Naive B cell (primary cell): Measurements from ENCODE around the gene SLC12A7. TPM values are rescaled to one million over a fixed set of nuclear protein-coding genes. Genes with fewer than 3 reads are reported as not detected.

Experiments
- ATAC-seq, 2 donors: fragments of 150-1000 bp; cut with Tn5 transposase; 2 replicates each; pipeline ENCODE4 v1.10.0; 2021; ENCODE audit warnings: low read depth in 2 of 2, mild to moderate bottlenecking in 2 of 2, moderate library complexity in 2 of 2
- DNase-seq: peaks from one replicate; pipeline ENCODE4 v3.0.0; 2022
- H3K27ac Mint-ChIP-seq, 6 donors: one replicate each; pipeline ENCODE4 v1.8.0; 2020 to 2022; ENCODE audit warnings: mild to moderate bottlenecking in 6 of 6, mixed read lengths in 6 of 6, moderate library complexity in 5 of 6, inconsistent platforms in 2 of 6
- H3K27me3 Mint-ChIP-seq, 3 donors: one replicate each; pipeline ENCODE4 v1.8.0; 2021 to 2022; ENCODE audit warnings: mixed read lengths in 3 of 3, mild to moderate bottlenecking in 1 of 3
- H3K36me3 Mint-ChIP-seq, 2 donors: one replicate each; pipeline ENCODE4 v1.8.0; 2020 to 2022; ENCODE audit warnings: mixed read lengths in 2 of 2, inconsistent platforms in 1 of 2, mild to moderate bottlenecking in 1 of 2
- H3K4me1 Mint-ChIP-seq, 3 donors: one replicate each; pipeline ENCODE4 v1.8.0; 2020 to 2022; ENCODE audit warnings: mixed read lengths in 3 of 3, inconsistent platforms in 1 of 3, mild to moderate bottlenecking in 1 of 3, moderate library complexity in 1 of 3
- H3K4me3 Mint-ChIP-seq, 8 donors: one replicate each; pipeline ENCODE4 v1.8.0; 2020 to 2022; ENCODE audit warnings: mild to moderate bottlenecking in 8 of 8, mixed read lengths in 8 of 8, moderate library complexity in 8 of 8, inconsistent platforms in 2 of 8
- H3K9me3 Mint-ChIP-seq, 7 donors: one replicate each; pipeline ENCODE4 v1.8.0; 2020 to 2022; ENCODE audit warnings: mixed read lengths in 7 of 7, mild to moderate bottlenecking in 5 of 7, inconsistent platforms in 2 of 7, moderate library complexity in 1 of 7
- polyA plus RNA-seq, 6 donors: library from polyadenylated mRNA; unstranded; fragments of 300-500 nt; fragmentation: Illumina TruSeq; gene quantifications; one replicate each; pipeline ENCODE4 v1.2.3, GENCODE V29; 2021; ENCODE audit warnings: low read depth in 6 of 6

The SLC12A7 gene
- polyA plus RNA-seq, 6 donors from 2014 or later: 1.9 to 15.6 (median 5.8) TPM

DNA sequence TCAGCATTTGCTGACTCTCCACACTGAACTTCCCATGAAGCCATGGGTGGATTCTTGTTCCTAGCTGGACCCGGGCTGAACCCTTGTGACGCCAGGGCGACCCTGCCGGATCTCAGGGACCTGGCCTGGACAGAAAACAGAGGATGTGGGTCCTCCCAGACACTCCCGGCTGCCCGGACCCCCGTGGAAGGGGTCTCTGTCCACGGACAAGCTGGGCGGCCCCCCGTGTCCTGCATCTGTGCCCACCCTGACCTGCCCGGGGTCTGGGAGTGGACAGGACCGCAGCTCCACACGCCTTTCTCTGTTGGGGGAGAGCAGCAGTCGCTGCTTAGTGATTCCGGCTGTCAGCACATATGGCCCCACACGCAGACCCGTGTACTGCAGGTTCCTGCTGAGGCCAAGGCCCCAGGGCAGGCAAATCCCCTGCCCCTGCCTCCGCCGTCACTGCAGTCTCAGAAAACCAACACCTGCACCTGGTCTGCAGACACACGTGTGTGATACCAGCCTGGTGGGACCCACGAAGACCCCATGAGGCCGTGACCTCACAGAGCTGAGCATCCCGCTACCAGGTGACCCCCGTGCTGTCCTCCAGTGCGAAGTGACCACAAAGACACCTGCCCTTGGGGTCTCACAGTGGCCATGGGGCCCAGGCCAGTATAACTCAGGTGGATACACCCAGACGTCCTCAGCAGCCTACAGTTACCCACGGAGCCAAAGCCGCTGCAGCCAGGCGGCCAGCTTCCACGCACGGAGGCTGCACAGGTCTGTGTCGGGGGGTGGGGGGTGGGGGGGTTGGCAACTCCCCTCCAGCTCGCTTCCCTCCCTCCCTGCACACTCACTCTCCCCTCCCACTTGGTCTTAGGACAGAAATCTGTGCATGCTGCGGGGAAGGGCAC lies 52.6 kb downstream of the SLC12A7 start:
- DNase-seq (no peak), ATAC-seq (no peak)
- peaks cover 0 to 1% (median 0%) of the 10 kb centered on the region in 3 donors for H3K4me1 Mint-ChIP-seq
- peak overlapping the region in 1 of 8 donors; percentile 16 for H3K4me3 Mint-ChIP-seq
- no peaks in the 10 kb centered on the region for H3K36me3 Mint-ChIP-seq
- H3K27me3 Mint-ChIP-seq: no peaks in the 10 kb centered on the region
- H3K9me3 Mint-ChIP-seq: no peaks in the 10 kb centered on the region
- peak overlapping the region in 1 of 6 donors; percentile 34 for H3K27ac Mint-ChIP-seq

DNA sequence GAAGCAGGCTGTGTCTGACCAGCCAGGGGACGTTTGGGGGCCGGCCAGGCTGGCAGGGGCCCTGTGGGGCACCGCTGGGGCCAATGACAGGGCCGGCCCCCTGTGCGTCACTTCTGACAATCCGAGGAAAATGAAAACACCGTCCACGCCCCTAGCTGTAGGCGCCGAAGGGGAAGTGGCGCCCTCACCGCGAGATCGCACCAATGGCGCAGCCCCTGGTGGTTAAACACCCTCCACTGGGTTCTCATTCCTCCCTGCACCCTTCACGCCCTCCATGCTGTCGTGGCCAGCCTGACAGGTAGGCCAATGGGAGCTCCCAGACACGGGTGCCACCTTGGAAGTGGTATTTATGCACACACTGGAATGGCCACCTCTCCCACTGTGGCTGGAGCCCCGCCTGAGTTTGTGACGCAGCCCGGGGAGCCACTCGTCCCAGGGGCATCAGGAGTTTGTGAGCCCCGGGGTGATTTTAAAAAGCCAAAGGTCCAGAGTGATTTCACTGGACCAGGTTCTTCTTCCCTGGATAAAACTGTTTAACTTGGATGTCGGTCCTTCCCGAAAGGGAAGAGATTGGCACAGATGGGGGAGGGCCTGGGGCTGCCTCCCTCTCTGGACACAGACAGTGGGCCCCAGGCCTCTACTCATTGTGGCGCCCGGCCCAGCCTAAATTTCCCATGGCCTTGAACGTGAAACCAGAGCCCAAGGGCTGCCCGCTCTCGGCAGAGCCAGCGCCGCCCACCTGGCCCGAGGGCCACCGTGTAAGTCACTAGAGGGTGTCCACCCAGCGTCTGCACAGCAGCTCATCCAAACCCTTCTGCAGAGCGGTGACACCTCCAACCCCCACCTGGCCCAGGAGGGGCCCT lies 53.5 kb downstream of the SLC12A7 start:
- no peak for ATAC-seq
- H3K9me3 Mint-ChIP-seq: no peaks in the 10 kb centered on the region
- no peak overlapping the region for H3K4me3 Mint-ChIP-seq
- no peak for DNase-seq
- peaks cover 0 to 5% (median 0%) of the 10 kb centered on the region in 3 donors for H3K4me1 Mint-ChIP-seq
- H3K36me3 Mint-ChIP-seq: no peaks in the 10 kb centered on the region
- no peaks in the 10 kb centered on the region for H3K27me3 Mint-ChIP-seq
- peak overlapping the region in 1 of 6 donors; percentile 15 for H3K27ac Mint-ChIP-seq

DNA sequence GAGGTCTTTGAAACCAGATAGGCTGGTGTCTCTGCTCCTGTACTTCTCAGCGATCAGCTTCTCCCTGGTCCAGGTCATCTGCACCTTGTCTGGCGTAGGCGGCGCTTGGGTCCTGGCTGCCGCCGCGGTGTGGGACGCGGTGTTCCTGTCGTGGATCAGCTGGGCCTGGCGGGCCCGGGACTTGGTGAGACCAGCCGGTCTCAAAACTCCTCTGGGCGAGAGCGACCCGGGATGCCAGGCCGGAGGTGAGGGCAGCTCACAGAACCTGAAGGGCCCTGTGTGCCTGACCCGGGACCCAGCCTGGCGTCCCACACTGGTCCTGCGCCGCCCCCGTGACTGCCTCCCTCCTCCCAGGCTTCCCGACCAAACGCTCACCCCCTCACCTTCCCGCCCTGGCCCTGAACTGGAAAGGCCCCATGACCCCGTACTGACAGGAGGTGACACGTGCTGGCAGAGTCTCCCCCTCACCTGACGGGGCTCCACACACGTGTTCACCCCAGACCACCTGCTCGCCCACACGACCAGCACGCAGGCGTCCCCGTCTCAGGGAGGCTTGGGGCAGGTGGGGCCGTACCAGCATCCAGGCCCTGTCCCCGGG lies 54.3 kb downstream of the SLC12A7 start:
- Mint-ChIP-seq H3K4me1 (peaks cover 0 to 5% (median 0%) of the 10 kb centered on the region in 3 donors), H3K27ac (no peak overlapping the region), H3K9me3 (no peaks in the 10 kb centered on the region), H3K36me3 (no peaks in the 10 kb centered on the region), H3K4me3 (no peak overlapping the region), H3K27me3 (no peaks in the 10 kb centered on the region)
- no peak for DNase-seq
- no peak for ATAC-seq

DNA sequence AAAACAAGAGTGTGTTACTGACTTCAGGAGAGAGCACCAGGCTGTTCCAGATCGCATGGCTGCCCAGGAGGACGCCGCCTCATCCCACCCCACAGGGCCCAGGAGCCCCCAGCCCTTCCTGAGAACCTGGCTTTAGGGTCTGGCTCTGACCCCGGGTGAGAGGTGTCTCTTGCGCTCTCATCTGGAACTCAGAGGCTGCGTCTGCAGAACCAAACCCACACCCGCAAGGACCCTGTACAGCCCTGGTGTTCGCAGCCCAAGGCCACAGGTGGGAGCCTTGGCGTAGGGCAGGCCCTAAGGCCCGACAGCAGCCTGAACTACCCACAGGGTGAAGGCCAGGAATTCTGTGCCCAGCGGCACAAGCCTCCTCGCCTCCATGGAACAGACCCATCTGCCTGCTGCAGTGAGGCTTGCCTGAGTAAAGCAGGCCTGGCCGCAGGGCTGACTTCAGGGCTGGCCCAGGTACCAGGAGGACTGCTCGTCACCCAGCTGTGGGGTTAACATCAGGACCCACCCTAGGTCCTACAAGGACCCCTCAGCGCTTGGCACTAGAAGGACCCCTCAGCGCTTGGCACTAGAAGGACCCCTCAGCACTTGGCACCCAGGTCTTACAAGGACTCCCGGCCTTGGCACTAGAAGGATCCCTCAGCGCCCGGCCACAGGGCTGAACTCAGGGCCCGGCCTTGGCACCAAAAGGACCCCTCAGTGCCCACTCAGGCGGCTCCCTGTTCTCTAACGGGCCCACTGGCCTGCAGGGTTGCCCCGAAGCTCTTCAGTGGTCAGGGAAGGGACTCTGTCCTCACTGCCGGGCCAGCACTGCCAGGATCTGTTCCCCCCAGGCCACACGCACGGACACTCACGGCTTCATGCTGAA lies 55.0 kb downstream of the SLC12A7 start:
- Mint-ChIP-seq H3K4me3 (no peak overlapping the region), H3K4me1 (peaks cover 0 to 5% (median 0%) of the 10 kb centered on the region in 3 donors), H3K27ac (no peak overlapping the region), H3K36me3 (peaks cover 0 to 4% of the 10 kb centered on the region in 2 donors), H3K27me3 (no peaks in the 10 kb centered on the region), H3K9me3 (no peaks in the 10 kb centered on the region)
- DNase-seq: no peak
- ATAC-seq: no peak

DNA sequence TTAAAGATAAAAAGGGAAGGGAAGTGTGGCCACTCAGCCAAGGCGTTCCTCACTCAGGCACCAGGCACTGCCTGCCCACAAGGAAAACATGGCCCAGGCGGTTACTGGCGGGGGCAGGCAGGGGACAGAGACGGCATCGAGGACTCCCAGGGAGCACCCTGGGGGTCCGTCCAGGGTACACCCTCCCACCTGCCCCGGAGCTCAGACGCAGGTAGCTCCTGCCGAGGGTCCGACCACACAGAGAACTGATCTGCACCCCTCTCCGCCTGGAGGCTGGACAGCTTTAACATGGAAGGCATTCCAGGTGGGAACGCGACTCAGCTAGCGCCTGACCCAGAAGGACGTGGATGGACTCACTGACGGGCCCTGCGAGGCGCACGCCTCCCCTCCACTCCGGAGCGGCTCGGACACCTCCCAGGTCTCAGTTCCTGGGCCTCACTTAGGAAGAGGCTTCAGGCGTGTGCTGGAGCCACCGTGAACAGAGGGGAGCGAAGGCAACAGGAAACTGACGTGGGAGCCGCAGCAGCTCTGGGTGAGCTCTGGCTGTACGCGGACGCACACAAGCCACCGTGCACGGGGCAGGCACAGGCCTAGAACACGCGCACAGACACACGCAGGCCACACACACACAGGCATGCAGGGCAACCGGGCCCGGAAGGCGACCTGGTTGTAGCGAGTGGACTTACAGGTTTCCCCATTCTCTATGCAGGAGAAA lies 55.8 kb downstream of the SLC12A7 start:
- Mint-ChIP-seq H3K4me1 (peaks cover 0 to 5% (median 0%) of the 10 kb centered on the region in 3 donors), H3K36me3 (peaks cover 0 to 4% of the 10 kb centered on the region in 2 donors), H3K4me3 (no peak overlapping the region), H3K9me3 (no peaks in the 10 kb centered on the region), H3K27me3 (no peaks in the 10 kb centered on the region), H3K27ac (no peak overlapping the region)
- ATAC-seq (no peak), DNase-seq (no peak)

DNA sequence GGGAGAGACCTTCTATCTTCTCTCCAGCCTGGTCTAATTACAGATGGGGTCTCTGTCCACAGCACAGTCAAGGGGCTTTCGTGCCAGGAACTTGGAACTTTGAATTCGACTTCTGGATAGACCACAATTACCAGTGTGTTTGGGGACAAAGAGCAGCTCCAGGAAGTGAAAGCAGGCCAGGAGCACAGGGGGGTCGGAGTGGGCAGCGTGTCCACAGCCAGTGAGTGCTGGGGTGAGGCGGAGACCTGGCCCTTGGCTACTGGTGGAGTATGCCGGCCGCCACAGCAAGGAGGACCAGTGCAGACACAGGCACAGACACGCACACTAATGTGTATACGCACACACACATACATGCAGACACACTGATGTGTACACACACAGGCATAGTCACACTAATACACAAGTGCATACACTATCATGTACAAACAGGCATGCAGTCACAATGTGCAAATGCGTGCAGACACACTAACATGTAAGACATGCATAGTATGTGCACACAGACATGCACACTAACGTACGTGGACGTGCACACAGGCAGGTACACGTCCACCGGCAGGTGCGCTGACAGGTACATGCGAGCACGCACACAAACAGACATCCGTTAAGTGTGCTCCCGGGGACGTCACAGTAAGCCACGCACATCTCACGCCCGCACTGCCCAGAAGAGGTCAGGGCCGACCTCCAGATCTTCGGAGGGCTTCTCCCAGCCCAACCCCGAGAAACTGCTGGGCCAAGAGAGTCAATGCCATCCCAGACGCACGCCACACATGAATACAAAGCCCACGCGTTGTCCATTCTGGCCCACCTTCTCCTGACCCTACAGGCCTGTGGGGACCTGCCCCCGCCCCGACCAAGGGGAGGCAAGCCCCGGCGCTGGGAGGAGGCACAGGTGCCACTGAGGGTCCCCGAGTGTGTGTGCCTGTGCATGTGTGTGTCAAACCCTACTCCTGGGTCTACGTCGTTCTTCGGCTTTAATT lies 56.8 kb downstream of the SLC12A7 start:
- no peak for ATAC-seq
- peaks cover 0 to 4% of the 10 kb centered on the region in 2 donors for H3K36me3 Mint-ChIP-seq
- no peak for DNase-seq
- H3K4me1 Mint-ChIP-seq: peaks cover 0 to 5% (median 0%) of the 10 kb centered on the region in 3 donors
- no peaks in the 10 kb centered on the region for H3K9me3 Mint-ChIP-seq
- H3K27me3 Mint-ChIP-seq: no peaks in the 10 kb centered on the region
- H3K4me3 Mint-ChIP-seq: no peak overlapping the region
- H3K27ac Mint-ChIP-seq: peak overlapping the region in 2 of 6 donors; percentile 43 to 44

DNA sequence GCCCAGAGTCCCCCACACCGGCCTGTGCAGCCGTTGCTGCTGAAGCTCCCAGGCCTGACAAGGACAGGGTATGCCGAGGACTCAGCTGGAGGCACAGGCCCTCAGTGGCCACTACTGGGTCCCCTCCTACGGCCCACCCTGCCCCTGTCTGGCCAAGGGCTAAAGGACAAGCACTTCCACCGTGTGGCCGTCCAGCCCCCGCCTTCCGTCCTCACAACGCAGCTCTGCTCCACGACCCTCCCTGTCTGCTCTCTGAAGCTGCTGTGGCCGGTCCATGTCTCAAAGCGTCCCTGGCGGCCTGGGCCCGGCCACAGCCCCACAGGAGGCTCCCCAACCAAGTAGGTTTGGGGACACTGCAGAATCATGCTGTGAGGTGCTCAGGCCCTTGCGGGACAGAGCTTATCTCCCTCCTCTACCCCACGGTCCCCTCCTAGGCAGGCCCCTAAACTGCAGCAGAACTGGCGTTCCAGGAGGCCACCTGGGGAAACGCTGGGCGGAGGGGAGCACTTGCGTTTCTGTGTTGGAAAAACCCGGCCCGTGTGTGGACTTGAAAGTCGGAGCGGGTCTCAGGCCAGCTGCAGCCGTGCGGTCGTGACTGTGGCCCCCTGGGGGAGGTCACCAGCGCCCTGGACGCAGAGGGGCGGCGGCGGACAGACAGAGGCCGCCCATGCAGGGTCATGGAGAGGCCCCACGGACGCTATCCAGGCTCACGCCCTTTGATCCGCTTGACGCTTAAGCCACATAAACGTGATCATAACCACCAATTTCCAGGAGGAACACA lies 57.7 kb downstream of the SLC12A7 start:
- Mint-ChIP-seq H3K27ac (peak overlapping the region in 2 of 6 donors; percentile 29 to 33), H3K4me3 (no peak overlapping the region), H3K36me3 (peaks cover 0 to 4% of the 10 kb centered on the region in 2 donors), H3K9me3 (no peaks in the 10 kb centered on the region), H3K27me3 (no peaks in the 10 kb centered on the region), H3K4me1 (peaks cover 0 to 5% (median 0%) of the 10 kb centered on the region in 3 donors)
- DNase-seq: no peak
- no peak for ATAC-seq

DNA sequence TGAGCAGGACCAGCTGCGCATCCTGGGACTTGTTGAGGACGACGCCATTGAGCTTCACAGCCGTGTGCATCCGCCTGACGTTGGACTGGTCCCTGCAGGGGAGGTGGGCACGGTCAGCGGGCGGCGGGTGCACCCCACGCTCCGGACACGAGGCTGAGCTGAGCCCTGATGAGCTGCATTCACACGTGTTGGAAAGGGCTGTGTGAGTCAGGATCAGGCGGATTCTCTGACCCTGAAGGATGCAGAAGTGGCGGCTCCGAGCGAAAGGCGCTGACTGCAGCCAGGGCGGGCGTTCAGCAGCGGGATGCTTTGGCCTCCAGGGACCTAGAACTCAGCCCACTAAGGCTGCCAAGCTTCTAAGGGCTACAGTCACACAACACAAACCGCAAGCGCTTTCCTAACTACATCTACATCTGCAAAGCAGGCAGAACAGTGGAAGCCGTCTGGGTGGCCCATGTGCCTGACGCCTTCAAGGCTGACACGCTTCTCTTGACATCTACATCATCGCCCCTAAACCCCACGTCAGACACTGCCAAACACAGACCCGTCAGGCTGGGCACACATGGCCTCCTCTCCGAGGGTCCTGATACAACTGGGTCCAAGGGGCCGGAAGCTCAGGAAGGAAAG lies 58.4 kb downstream of the SLC12A7 start:
- Mint-ChIP-seq H3K27me3 (no peaks in the 10 kb centered on the region), H3K4me3 (no peak overlapping the region), H3K27ac (no peak overlapping the region), H3K36me3 (peaks cover 0 to 4% of the 10 kb centered on the region in 2 donors), H3K4me1 (peaks cover 0 to 5% (median 1%) of the 10 kb centered on the region in 3 donors), H3K9me3 (no peaks in the 10 kb centered on the region)
- ATAC-seq (no peak), DNase-seq (no peak)

DNA sequence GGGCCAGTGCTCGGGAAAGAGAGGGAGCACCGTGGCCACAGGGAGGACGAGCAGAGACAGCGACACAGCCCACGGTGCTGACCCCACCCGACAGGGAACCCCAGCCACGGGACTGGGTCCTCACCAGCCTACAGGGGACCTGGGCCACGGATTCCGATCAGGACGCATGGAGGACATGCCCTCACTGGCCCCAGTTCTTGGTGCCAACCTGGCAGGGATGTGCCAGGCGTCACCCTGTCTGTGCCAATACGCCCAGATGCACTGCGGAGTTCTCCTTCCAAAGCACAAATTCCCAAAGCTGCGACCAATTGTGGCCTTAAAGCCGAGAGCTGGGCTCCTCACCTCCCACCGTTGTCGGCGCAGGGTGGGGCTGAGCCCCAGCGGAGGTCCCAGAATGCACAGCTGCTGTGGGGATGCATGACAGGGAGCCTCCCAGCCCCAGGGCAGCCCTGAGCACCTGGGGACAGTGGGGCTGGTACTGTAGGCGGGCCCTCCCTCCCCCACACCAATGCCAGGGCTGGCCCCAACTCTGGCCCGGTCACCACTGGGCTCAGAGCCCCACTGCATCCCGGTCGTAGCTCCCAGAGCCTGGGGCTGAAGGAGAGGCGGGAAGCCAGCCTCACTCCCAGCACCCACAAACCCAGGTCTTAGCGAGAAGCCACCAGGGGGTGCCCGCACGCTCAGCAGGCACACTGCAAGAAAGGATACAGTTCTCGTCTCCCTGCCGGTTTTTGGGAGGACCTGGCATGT lies 59.0 kb downstream of the SLC12A7 start:
- Mint-ChIP-seq H3K9me3 (peaks cover 0 to 7% (median 0%) of the 10 kb centered on the region in 7 donors), H3K4me1 (peaks cover 0 to 10% (median 8%) of the 10 kb centered on the region in 3 donors), H3K4me3 (no peak overlapping the region), H3K36me3 (peaks cover 4% of the 10 kb centered on the region in 2 donors), H3K27ac (peak overlapping the region in 1 of 6 donors; percentile 64), H3K27me3 (no peaks in the 10 kb centered on the region)
- DNase-seq (no peak), ATAC-seq (no peak)

DNA sequence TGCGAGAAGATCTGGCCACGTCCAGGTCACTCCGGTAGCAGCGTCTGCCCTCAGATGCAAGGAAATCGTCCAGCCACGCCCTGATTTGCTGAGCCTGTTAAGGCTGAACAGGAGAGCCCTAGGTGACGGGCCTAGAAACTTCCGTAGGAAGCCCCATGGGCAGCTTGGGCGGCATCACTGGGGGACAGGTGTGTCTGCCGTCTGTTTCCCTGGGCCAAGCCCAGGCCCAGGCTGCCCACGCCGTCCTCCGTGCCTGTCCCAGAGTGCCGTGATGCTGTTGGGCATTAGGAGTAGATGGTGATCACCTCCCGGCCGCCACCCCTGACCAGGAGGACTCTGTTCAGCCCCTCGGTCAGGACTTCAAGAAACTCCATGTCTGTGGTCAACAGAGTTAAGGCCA lies 59.8 kb downstream of the SLC12A7 start:
- ATAC-seq: no peak
- peak overlapping the region in 1 of 8 donors; percentile 44 for H3K4me3 Mint-ChIP-seq
- H3K36me3 Mint-ChIP-seq: peaks cover 4 to 9% of the 10 kb centered on the region in 2 donors
- H3K27me3 Mint-ChIP-seq: no peaks in the 10 kb centered on the region
- DNase-seq: no peak
- H3K4me1 Mint-ChIP-seq: peaks cover 0 to 15% (median 11%) of the 10 kb centered on the region in 3 donors
- H3K27ac Mint-ChIP-seq: peak overlapping the region in 2 of 6 donors; percentile 29 to 64
- H3K9me3 Mint-ChIP-seq: peaks cover 0 to 14% (median 0%) of the 10 kb centered on the region in 7 donors
